NCI-H1048 (cell line): ENCODE data around the gene RPL27.
"Not testable (repeated sequence)": the region's sequence is repeated elsewhere in the genome, so short reads cannot be mapped to it uniquely, and the experiment has no call there.

Experiments used
- DNase-seq: peaks from one replicate; lab custom pipeline; 2025; lab: John Stamatoyannopoulos, UW

The RPL27 gene

DNA sequence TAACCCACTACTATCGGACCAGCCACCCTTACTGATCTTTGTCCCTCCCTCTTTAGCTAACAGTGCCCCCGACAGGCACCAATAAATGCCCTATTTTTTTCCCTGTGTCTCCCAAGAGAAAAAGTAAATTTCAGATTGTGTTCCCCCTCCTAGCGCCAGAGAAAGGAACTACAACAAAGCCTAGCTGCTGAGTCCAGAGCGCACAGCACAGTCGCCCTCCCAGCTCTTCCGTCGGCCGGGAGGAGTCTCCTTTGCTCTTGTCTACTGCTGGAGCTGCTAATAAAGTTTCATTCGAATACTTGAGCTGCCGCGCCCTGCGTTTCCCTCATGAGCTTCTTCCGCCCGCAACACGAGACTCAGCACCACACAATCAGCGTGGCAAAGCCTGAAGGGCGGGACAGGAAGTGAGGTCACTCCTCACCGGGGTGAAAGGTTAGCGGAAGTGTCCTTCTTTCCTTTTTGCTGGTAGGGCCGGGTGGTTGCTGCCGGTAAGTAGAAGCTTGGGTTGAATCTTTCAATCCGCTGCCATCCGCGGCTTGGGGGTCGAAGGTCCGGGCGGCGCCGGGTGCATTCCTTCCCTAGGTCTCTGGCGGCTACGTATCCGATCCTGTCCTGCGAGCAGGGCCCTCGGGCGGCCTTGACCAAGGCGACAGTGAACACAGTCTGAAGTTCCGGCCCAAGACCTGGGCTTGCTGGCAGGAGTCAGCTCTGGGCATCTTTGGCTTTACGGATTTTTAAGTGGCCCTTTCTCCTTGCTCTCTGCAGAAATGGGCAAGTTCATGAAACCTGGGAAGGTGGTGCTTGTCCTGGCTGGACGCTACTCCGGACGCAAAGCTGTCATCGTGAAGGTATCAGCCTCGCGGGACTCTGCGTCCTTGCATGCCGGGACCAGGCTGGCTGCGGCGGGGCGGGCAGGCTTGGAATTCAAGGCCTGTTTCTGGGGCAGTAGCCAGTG lies at the start of gene RPL27:
Gene RPL27 (plus strand): TSS at position 436 of the 955 bp plus-strand sequence. CDS start 332 bp downstream, at position 768.
- peak; percentile 97 for DNase-seq

DNA sequence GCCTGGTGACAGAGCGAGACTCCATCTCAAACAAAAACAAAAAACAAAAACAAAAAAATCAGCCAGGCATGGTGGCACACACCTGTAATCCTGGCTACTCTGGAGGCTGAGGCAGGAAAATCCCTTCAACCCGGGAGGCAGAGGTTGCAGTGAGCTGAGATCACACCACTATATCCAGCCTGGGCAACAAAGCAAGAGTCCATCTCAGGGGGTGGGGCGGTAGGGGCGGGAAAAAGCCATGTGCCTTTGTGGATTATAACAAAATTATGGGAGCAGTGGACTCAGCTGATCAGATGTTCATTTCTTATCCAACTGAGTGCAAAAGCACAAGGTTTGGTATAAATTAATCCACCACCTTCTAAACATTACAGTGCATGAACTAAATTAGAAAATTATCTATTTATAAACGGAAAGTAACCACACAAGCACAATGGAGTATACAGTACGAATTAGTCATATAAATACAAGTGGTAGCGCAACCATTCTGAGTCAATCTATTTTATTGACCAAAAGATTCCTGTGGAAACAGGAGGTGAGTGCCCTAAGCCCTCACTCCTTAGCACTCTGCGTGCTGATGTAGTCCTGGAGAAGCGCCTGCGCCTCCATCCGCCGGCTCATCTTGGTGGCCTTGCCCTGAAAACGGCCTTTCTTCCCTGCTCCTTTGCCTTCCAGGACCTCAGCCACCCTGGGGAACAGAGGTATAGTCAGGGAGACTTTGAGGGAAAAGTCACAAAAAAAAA lies 48.0 kb upstream of the RPL27 start:
- no peak for DNase-seq

DNA sequence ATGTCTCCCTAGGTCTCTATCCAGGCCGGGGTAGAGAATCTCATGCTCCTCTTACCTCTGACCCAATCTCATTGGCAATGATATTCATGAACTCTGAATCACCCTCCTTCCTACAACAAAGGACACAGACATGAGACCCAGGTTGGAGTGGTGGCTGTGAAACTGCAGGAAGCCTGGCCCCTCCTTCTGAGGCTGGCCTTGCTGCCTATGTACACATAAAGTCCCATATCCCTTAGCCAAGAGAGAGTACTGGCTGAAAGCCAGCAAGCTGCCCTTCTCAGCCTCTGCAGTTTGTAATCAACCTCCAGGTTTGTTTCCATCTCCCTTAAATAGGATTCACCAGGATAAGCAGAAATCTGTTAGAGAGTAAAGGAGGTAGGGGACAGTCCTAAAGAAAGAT lies 44.5 kb upstream of the RPL27 start:
- no peak for DNase-seq

DNA sequence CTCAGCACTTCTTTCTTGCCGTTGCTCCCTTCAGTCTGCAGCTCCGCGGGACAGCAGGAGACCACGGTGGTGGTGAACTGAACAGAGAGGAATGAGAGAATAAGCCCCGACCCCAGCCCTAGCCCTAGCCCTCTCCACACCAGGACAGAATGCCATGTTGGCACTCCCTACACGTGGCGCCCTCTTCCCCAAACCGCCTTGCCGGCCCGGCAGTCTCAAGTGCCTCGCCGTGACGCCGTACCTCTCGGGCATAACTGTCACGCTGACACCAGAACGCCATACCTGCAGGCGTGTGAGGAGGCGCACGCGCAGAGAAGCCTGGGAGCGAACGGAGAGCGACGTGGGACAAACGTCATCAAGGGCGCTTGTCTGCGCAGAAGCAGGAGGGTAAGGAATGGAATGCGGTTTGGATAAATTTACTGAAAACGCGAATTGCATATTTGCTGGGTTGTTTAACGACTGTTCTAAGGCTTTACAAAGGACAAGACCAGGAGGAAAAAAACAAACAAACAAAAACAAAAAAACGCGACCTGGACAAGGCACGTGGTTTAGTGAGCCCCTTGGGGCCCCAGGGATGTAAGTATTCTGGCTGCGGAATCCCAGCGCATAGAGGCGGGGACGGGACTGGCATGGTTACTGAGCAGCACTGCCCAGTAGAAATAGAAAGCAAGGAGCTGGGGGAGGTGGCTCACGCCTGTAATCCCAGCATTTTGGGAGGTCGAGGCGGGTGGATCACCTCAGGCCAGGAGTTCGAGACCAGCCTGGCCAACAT lies 33.9 kb upstream of the RPL27 start, which contains the start of gene AARSD1:
Gene AARSD1 (minus strand): TSS at position 294 of the 772 bp plus-strand sequence. CDS start 14 bp downstream, at position 280.
- DNase-seq = peak; percentile 74

DNA sequence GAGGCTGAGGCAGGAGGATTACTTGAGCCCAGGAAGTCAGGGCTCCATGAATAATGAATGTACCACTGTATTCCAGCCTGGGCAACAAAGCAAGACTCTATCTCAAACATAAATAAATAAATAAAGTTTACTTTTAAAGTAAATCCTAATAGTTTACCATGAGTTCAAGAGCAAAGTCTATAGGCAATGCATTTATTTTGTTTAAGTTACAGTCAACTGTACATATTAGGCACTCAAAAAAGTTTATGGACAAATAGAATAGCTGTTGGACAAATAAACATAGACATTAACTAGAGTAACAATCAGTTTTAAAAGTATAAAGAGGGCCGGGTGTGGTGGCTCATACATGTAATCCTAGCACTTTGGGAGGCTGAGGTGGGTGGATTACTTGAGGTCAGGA lies 30.3 kb upstream of the RPL27 start:
- no peak for DNase-seq

DNA sequence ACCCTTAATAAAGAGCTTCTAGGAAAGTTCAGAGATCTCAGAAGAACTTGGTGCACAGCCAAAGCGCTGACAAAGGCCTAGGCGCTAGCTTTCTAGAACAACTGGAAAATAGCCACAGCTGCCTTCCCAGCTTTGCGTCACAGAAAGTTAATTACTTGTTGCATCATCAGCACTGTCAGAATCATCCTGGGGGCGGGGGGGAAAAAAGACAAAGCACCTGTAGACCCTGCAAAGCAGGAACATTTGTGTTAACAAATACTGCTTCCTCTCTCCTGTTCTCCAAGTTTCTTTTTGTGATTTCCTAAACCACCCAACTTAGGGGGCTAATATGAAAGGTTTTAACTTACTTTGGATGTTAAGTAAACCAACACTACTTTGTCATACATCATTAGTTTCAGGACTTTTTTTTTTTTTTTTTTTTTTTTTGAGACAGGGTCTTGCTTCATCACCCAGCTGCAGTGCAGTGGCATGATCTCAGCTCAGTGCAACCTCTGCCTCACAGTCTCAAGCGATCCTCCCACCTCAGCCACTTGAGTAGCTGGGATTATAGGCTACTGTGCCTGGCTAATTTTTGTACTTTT lies 29.1 kb upstream of the RPL27 start:
- no peak for DNase-seq

DNA sequence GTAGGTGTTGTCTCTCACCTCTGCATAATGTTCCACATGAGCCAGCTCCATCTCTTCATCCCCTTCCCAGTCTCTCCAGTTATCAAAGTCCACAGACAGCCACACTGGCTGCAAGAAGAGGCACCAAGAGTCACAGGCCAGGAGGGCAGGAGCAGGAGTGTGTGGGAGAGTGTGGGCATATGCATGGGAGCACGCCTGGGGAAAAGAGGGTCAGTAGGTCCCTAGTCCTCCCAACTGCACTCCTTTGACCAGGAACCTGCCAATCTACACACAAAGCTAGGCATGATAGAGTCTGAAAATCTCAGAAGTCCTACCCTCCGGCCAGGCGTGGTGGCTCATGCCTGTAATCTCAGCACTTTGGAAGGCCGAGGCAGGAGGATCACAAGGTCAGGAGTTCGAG lies 26.6 kb upstream of the RPL27 start:
- no peak for DNase-seq

- not testable (repeated sequence) for DNase-seq
These were observed 24.9 kb upstream of the RPL27 start for GRCh38 chr17:42973323-42973722.

DNA sequence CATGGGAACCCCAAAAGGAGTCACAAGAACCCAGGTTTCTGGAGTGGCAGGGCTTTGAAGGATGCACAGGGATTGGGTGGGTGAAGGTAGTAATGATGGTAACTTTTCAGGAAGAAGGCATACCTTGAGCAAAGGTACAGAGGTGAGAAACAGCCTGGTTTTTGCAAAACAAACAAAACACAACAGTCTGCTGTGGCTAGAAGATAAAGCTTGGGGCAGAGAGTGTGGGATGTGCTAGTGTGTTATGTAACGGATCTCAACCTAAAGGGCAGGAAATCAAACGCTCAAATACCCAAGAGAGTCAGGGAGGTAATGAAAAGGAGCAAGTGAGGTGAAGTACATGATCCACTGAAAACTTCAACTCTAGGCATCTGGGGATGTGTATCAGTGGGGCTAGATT lies 23.0 kb upstream of the RPL27 start:
- no peak for DNase-seq

DNA sequence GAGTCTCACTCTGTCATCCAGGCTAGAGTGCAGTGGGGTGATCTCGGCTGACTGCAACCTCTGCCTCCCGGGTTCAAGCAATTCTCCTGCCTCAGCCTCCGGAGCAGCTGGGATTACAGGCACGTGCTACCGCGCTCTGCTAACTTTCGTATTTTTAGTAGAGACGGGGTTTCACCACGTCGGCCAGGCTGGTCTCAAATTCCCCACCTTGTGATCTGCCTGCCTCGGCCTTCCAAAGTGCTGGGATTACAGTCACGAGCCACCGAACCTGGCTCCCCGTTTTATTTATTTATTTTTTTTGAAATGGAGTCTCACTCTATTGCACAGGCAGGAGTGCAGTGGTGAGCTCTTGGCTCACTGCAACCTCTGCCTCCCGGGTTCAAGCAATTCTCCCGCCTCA lies 22.5 kb upstream of the RPL27 start:
- not testable (repeated sequence) for DNase-seq

- DNase-seq = no peak
These were observed 18.5 kb upstream of the RPL27 start, which contains the start of gene PTGES3L for GRCh38 chr17:42979511-42980273. Gene PTGES3L, minus strand, starts transcription at chr17:42980080. Its CDS starts 27 bp downstream, at chr17:42980053.

DNA sequence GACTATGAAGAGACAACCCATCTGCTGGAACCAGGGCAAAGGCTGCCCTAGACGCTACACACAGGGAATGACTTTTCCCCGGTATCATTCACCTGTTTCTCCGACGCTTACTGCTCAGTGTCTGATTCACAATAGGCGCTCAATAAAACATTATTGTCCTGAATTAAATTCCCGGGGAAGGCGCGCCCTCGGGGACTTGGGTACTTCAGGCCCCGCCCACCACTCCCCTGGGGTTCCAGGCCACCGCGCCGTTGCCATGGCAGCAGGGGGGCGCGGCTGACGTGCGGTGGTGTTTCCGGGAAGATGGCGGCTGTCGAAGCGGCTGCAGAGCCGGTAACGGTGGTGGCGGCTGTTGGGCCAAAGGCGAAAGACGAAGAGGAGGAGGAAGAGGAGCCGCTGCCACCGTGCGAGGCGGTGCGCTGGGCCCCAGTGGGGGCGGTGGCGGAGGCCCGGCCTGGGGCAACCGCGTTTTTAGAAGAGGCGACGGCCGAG lies 17.9 kb upstream of the RPL27 start, which contains the start of gene RUNDC1:
Gene RUNDC1 (plus strand): TSS at position 292 of the 492 bp plus-strand sequence. CDS start 12 bp downstream, at position 304.
- peak; percentile 78 for DNase-seq

GRCh38 chr17:42980766-42981397 lies 17.3 kb upstream of the RPL27 start:
- DNase-seq = no peak

GRCh38 chr17:42982266-42982665 lies 16.0 kb upstream of the RPL27 start:
- DNase-seq = no peak

DNA sequence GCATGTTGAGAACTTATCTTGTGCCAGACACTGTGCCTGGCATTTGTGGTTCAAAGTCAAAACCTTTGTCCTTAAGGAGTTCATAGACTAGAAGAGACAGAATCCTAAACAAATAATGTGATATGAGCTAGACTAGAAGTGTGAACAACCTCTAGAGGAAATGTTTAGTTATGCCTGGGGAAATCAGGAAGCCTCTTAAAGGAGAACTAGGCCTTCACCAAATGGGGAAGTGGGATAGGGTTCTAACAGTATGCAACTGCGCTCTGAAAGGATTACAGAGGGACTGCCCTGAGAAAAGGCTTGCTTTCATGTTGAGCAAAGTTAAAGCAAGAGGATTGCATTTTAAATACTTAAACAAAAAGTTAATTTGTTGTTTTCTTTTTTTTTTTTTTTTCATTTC lies 13.0 kb upstream of the RPL27 start:
- DNase-seq = no peak

GRCh38 chr17:42989141-42989540 lies 9.1 kb upstream of the RPL27 start:
- no peak for DNase-seq

GRCh38 chr17:42989726-42990652 lies 8.2 kb upstream of the RPL27 start:
- no peak for DNase-seq

DNA sequence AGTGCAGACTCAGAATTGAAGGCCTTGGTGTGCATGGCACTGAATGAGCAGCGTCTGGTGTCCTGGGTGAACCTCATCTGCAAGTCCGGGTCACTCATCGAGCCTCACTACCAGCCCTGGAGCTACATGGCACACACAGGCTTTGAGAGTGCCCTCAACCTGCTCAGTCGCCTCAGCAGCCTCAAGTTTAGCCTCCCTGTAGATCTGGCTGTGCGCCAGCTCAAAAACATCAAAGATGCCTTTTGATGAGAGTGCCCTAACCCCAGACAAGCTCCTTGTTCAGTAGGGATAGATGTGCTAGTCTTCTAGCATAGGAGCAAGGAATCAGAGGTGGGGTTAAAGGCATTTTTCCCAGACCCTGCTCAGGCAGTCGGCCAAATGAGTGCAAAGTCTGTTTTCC lies 6.7 kb upstream of the RPL27 start:
- no peak for DNase-seq

DNA sequence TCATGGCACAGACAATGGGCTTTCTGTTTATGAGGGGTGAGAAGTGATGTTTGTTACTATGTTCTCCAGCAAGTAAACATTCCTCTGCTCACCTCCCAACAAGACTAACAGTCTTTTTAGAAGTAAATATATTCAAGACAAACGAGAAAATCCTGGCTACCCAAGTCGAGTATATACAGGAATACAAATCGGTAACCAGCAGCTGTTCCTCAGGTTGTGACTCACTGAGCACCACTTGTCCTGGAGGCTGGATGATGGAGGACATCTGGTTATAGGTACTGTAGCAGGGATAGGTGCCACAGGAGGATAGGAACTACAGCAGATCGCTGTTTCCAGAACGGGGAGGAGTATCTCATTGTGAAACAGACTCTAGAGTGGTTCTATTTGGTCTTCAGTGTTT lies 5.3 kb upstream of the RPL27 start:
- DNase-seq = no peak
